Fibroblast of skin of abdomen (primary cell): Measurements from ENCODE around the gene KRTAP20-2.

Source experiments
- DNase-seq: peaks from one replicate; pipeline ENCODE4 v3.0.0-alpha.2; 2013

Gene KRTAP20-2

GRCh38 chr21:30676737-30677136 lies 41.7 kb downstream of the KRTAP20-2 start:
- DNase-seq: peak; percentile 16

- no peak for DNase-seq
These were observed 45.6 kb downstream of the KRTAP20-2 start for GRCh38 chr21:30680586-30680985.

- DNase-seq: no peak
These were observed 49.5 kb downstream of the KRTAP20-2 start for GRCh38 chr21:30684506-30684905.
